GM10266 (cell line): Measurements from ENCODE around the gene REC8.
A peak's percentile ranks its signal among the peaks of the same experiment; 100 is the strongest.

Source experiments
- DNase-seq: peaks from one replicate; pipeline ENCODE4 v3.0.0; 2012; ENCODE audit errors: extremely low spot score
- TF ChIP-seq, protein P1 (sequence below): IDR thresholded peaks from 2 replicates; pipeline ENCODE4 v1.5.1; 2012; ENCODE audit warnings: mild to moderate bottlenecking, low read depth; ENCODE audit not compliant: control insufficient read depth, insufficient read depth; ENCODE audit errors: missing control alignments

The REC8 gene

GRCh38 chr14:24146978-24147760, 24.7 kb upstream of the REC8 start, which contains the start of gene RNF31:
TSS of gene RNF31 (plus strand) at chr14:24147498. CDS start at chr14:24147699, 201 bp downstream.
- TF ChIP-seq, protein P1, sequence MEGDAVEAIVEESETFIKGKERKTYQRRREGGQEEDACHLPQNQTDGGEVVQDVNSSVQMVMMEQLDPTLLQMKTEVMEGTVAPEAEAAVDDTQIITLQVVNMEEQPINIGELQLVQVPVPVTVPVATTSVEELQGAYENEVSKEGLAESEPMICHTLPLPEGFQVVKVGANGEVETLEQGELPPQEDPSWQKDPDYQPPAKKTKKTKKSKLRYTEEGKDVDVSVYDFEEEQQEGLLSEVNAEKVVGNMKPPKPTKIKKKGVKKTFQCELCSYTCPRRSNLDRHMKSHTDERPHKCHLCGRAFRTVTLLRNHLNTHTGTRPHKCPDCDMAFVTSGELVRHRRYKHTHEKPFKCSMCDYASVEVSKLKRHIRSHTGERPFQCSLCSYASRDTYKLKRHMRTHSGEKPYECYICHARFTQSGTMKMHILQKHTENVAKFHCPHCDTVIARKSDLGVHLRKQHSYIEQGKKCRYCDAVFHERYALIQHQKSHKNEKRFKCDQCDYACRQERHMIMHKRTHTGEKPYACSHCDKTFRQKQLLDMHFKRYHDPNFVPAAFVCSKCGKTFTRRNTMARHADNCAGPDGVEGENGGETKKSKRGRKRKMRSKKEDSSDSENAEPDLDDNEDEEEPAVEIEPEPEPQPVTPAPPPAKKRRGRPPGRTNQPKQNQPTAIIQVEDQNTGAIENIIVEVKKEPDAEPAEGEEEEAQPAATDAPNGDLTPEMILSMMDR = no peak
- DNase-seq = peak; percentile 99

GRCh38 chr14:24147761-24148428, 24.0 kb upstream of the REC8 start:
- DNase-seq = no peak
- TF ChIP-seq, protein P1 = no peak

GRCh38 chr14:24149302-24149969, 22.4 kb upstream of the REC8 start:
- TF ChIP-seq, protein P1 = no peak

DNA sequence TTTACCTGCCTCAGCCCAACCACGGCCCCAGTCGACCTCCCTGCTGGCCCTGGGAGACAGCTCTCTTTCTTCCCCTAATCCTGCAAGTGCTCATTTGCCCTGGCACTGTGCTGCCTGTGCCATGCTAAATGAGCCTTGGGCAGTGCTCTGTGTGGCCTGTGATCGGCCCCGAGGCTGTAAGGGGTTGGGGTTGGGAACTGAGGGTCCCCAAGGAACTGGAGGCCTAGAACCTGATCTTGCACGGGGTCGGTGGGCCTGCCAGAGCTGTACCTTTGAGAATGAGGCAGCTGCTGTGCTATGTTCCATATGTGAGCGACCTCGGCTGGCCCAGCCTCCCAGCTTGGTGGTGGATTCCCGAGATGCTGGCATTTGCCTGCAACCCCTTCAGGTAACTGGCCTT, 21.8 kb upstream of the REC8 start:
- no peak for DNase-seq
- TF ChIP-seq, protein P1 = no peak

More at GRCh38 chr14:24149302-24149969, 22.4 kb upstream of the REC8 start:
- DNase-seq = no peak

DNA sequence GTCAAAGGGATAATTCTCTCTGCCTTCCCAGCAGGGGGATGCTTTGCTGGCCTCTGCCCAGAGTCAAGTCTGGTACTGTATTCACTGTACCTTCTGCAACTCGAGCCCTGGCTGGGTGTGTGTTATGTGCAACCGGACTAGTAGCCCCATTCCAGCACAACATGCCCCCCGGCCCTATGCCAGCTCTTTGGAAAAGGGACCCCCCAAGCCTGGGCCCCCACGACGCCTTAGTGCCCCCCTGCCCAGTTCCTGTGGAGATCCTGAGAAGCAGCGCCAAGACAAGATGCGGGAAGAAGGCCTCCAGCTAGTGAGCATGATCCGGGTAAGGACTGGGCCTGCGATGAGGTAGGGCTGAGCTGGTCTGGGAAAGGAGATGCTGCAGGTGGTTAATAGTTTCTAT, 21.3 kb upstream of the REC8 start:
- DNase-seq = no peak
- TF ChIP-seq, protein P1 = no peak

DNA sequence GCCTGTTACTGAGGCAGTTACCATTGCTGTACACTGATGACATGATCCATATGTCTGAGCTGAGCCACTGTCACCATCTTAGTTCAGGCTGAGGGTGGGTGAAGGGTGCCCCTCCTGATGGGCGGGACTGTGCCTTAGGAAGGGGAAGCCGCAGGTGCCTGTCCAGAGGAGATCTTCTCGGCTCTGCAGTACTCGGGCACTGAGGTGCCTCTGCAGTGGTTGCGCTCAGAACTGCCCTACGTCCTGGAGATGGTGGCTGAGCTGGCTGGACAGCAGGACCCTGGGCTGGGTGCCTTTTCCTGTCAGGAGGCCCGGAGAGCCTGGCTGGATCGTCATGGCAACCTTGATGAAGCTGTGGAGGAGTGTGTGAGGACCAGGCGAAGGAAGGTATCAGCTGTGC, 20.9 kb upstream of the REC8 start:
- no peak for DNase-seq
- TF ChIP-seq, protein P1 = no peak
